ENCODE measurements around the gene GIGYF2. TPM values are rescaled to one million over a fixed set of nuclear protein-coding genes. Genes with fewer than 3 reads are reported as not detected.

The GIGYF2 gene
- total and polyA plus RNA-seq, 2 of the 13 experiments (the other 11 are each of a cell fraction or from before 2014, with no cell fraction given) = 44.9 to 73.5 TPM

DNA sequence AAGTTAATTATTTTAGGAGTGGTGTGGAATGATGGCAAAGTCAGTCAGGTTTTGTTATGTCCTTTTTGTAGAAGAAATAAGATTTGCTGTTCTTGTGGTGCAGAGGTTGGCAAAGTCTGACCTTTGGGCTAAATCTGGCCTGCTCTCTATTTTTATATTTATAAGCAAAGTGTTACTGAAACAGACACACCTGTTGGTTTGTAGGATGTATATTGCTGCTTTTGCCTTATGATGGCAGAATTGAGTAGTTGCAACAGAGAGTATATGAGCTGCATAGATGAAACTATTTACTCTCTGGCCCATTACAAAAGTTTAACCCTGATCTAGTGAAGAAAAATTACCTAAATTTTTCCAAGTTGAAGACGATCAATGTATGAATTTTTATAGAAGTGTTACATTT lies 113.3 kb downstream of the GIGYF2 start:
- Histone ChIP-seq H3K4me2 (ENCODE audit: low read depth, low read length) (no peak overlapping the region), H3K4me3 (replicated peaks in 1 of 3; ENCODE audit: insufficient read depth in 1 of 3, low read depth in 2 of 3, low read length in 3 of 3) (no peak overlapping the region), H3K9me3 (ENCODE audit: low read length) (no peaks in the 10 kb centered on the region), H4K20me1 (ENCODE audit: insufficient read depth, low read length) (no peaks in the 10 kb centered on the region; the same call in 1 of the 2 replicates), H3K79me2 (ENCODE audit: insufficient read depth, low read length) (no peaks in the 10 kb centered on the region), H3K27ac (ENCODE audit: extremely low read length, insufficient read depth, low read length) (no peak overlapping the region), H3K9ac (ENCODE audit: insufficient read depth, low read depth, low read length) (no peak overlapping the region), H3K4me1 (ENCODE audit: insufficient read depth, low read length) (no peaks in the 10 kb centered on the region), H3K27me3 (ENCODE audit: control insufficient read depth in 1 of 2, insufficient read depth in 2 of 2, low read length in 2 of 2) (no peaks in the 10 kb centered on the region), H2AFZ (ENCODE audit: low read length) (no peak overlapping the region), H3K36me3 (replicated peaks in 1 of 2; ENCODE audit: control insufficient read depth in 1 of 2, insufficient read depth in 2 of 2, low read length in 2 of 2) (peaks cover 30 to 88% of the 10 kb centered on the region in 2 experiments)
- ChIA-PET POLR2A (no interaction called here), CTCF (ENCODE audit: low intra/inter-chr PET ratio, low total read pairs) (no interaction called here)
- no TSS peak for BruUV-seq (replicated peaks)
- intact Hi-C loops (cut with micrococcal nuclease; ENCODE audit: unreplicated experiment) = no loop called here
- TF ChIP-seq, protein P1, sequence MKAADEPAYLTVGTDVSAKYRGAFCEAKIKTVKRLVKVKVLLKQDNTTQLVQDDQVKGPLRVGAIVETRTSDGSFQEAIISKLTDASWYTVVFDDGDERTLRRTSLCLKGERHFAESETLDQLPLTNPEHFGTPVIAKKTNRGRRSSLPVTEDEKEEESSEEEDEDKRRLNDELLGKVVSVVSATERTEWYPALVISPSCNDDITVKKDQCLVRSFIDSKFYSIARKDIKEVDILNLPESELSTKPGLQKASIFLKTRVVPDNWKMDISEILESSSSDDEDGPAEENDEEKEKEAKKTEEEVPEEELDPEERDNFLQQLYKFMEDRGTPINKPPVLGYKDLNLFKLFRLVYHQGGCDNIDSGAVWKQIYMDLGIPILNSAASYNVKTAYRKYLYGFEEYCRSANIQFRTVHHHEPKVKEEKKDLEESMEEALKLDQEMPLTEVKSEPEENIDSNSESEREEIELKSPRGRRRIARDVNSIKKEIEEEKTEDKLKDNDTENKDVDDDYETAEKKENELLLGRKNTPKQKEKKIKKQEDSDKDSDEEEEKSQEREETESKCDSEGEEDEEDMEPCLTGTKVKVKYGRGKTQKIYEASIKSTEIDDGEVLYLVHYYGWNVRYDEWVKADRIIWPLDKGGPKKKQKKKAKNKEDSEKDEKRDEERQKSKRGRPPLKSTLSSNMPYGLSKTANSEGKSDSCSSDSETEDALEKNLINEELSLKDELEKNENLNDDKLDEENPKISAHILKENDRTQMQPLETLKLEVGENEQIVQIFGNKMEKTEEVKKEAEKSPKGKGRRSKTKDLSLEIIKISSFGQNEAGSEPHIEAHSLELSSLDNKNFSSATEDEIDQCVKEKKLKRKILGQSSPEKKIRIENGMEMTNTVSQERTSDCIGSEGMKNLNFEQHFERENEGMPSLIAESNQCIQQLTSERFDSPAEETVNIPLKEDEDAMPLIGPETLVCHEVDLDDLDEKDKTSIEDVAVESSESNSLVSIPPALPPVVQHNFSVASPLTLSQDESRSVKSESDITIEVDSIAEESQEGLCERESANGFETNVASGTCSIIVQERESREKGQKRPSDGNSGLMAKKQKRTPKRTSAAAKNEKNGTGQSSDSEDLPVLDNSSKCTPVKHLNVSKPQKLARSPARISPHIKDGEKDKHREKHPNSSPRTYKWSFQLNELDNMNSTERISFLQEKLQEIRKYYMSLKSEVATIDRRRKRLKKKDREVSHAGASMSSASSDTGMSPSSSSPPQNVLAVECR (CRISPR knock-in tag; IDR thresholded peaks at IDR 0.05; ENCODE audit: borderline replicate concordance) = no peak
- TF ChIP-seq REL (CRISPR knock-in tag; conservative IDR thresholded peaks at IDR 0.05) (no peak), ZNF616 (CRISPR knock-in tag; IDR thresholded peaks at IDR 0.05; ENCODE audit: low read depth) (no peak), ZNF124 (CRISPR knock-in tag; IDR thresholded peaks at IDR 0.05) (no peak), ZNF577 (CRISPR knock-in tag; IDR thresholded peaks at IDR 0.05; ENCODE audit: borderline replicate concordance, low read depth) (no peak), NFATC3 (CRISPR knock-in tag; IDR thresholded peaks at IDR 0.05) (no peak)
- TF ChIP-seq, protein P2, sequence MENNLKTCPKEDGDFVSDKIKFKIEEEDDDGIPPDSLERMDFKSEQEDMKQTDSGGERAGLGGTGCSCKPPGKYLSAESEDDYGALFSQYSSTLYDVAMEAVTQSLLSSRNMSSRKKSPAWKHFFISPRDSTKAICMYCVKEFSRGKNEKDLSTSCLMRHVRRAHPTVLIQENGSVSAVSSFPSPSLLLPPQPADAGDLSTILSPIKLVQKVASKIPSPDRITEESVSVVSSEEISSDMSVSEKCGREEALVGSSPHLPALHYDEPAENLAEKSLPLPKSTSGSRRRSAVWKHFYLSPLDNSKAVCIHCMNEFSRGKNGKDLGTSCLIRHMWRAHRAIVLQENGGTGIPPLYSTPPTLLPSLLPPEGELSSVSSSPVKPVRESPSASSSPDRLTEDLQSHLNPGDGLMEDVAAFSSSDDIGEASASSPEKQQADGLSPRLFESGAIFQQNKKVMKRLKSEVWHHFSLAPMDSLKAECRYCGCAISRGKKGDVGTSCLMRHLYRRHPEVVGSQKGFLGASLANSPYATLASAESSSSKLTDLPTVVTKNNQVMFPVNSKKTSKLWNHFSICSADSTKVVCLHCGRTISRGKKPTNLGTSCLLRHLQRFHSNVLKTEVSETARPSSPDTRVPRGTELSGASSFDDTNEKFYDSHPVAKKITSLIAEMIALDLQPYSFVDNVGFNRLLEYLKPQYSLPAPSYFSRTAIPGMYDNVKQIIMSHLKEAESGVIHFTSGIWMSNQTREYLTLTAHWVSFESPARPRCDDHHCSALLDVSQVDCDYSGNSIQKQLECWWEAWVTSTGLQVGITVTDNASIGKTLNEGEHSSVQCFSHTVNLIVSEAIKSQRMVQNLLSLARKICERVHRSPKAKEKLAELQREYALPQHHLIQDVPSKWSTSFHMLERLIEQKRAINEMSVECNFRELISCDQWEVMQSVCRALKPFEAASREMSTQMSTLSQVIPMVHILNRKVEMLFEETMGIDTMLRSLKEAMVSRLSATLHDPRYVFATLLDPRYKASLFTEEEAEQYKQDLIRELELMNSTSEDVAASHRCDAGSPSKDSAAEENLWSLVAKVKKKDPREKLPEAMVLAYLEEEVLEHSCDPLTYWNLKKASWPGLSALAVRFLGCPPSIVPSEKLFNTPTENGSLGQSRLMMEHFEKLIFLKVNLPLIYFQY (CRISPR knock-in tag; IDR thresholded peaks at IDR 0.05; ENCODE audit: borderline replicate concordance) = no peak
- TF ChIP-seq, protein P3, sequence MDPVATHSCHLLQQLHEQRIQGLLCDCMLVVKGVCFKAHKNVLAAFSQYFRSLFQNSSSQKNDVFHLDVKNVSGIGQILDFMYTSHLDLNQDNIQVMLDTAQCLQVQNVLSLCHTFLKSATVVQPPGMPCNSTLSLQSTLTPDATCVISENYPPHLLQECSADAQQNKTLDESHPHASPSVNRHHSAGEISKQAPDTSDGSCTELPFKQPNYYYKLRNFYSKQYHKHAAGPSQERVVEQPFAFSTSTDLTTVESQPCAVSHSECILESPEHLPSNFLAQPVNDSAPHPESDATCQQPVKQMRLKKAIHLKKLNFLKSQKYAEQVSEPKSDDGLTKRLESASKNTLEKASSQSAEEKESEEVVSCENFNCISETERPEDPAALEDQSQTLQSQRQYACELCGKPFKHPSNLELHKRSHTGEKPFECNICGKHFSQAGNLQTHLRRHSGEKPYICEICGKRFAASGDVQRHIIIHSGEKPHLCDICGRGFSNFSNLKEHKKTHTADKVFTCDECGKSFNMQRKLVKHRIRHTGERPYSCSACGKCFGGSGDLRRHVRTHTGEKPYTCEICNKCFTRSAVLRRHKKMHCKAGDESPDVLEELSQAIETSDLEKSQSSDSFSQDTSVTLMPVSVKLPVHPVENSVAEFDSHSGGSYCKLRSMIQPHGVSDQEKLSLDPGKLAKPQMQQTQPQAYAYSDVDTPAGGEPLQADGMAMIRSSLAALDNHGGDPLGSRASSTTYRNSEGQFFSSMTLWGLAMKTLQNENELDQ (CRISPR knock-in tag; IDR thresholded peaks at IDR 0.05; ENCODE audit: borderline replicate concordance) = no peak
- DNase-seq (ENCODE audit: low spot score) = no peak
- WGBS (ENCODE audit: low lambda C conversion rate) = 95% methylated on average over 1 of the region's 1 CpG
- in situ Hi-C loops (cut with HindIII; ENCODE audit: extremely low pct_ligation_motif_present, low pct_unique_long_range_greater_than_20kb) = no loop called here
- ATAC-seq = no peak
- no peak for FAIRE-seq
